ENCODE data around the gene MLLT3. TPM values are rescaled to one million over a fixed set of nuclear protein-coding genes. Genes with fewer than 3 reads are reported as not detected.
"Not testable (repeated sequence)": the region's sequence is repeated elsewhere in the genome, so short reads cannot be mapped to it uniquely, and the experiment has no call there.

Gene MLLT3
- total RNA-seq, 4 donors from 2014 or later, result 15.1 to 30.5 (median 18.4) TPM

- DNase-seq, result no peak
- no peaks in the 10 kb centered on the region for H3K9me3 ChIP-seq
- H3K4me3 ChIP-seq, result no peak overlapping the region
- H3K4me1 ChIP-seq, result no peaks in the 10 kb centered on the region
- H3K27me3 ChIP-seq, result no peaks in the 10 kb centered on the region
- no peaks in the 10 kb centered on the region for H3K36me3 ChIP-seq
- TF ChIP-seq POLR2A (IDR thresholded peaks at IDR 0.05) (no peak), CTCF (IDR thresholded peaks at IDR 0.05) (no peak)
- H3K27ac ChIP-seq, result no peak overlapping the region
These were observed 29.2 kb downstream of the MLLT3 start for GRCh38 chr9:20593105-20593504.

DNA sequence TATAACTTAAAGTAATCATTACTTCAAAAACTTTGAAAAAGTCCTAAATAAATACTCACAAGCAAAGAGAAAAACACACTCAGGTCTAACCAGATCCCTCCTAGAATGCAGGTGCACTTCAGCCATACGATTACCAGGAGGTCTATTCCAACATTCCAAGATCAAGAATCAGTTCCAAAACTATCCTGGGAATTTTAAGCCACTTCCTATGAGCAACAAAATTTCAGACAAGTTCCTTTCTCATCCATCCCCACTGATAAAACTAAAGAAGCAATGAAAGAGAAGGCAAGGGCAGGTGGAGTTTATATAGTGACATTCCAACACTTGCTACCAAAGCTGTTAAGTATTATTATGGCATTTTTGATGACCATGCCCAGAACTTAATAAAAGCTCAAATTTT lies 29.6 kb downstream of the MLLT3 start:
- TF ChIP-seq CTCF (IDR thresholded peaks at IDR 0.05) (no peak), POLR2A (IDR thresholded peaks at IDR 0.05) (no peak)
- Histone ChIP-seq H3K27me3 (no peaks in the 10 kb centered on the region), H3K36me3 (no peaks in the 10 kb centered on the region), H3K27ac (no peak overlapping the region), H3K9me3 (no peaks in the 10 kb centered on the region), H3K4me1 (no peaks in the 10 kb centered on the region), H3K4me3 (no peak overlapping the region)
- DNase-seq, result no peak

- no peak for DNase-seq
- H3K27ac ChIP-seq, result no peak overlapping the region
- no peaks in the 10 kb centered on the region for H3K36me3 ChIP-seq
These were observed 31.1 kb downstream of the MLLT3 start for GRCh38 chr9:20591223-20591622.

DNA sequence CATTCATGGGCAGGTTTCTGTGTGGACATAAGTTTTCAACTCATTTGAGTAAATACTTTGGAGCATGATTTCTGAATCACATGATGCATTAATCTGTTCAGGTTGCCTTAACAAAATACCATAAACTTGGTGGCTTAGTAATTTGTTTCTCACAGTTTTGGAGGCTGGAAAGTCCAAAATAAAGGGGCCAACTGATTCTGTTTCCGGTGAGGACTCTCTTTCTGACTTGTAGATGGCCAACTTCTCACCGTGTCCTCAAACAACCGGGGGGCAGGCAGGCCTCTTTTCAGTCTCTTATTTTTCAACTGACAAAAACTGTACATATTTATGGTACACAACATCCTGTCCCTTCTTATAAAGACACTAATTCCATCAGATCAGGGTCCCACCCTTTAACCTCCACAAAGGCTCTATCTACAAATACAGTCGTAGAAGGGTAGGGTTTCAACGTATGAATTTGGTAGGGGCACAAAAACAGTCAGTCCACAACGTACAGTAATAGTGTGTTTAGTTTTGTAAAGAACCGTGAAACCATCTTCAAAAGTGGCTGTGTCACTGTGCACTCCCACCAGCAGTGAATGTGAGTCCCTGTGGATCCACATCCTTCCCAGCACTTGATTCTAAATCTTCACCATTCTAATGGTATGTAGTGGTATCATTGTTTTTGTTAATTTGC lies 37.2 kb downstream of the MLLT3 start:
- Histone ChIP-seq H3K9me3 (no peaks in the 10 kb centered on the region), H3K27ac (no peak overlapping the region), H3K4me1 (no peaks in the 10 kb centered on the region), H3K4me3 (no peak overlapping the region), H3K27me3 (no peaks in the 10 kb centered on the region), H3K36me3 (no peaks in the 10 kb centered on the region)
- TF ChIP-seq POLR2A (IDR thresholded peaks at IDR 0.05), result no peak
- no peak for TF ChIP-seq CTCF (IDR thresholded peaks at IDR 0.05)
- no peak for DNase-seq

More at GRCh38 chr9:20591223-20591622, 31.1 kb downstream of the MLLT3 start:
- no peak for TF ChIP-seq CTCF (IDR thresholded peaks at IDR 0.05)
- no peak for TF ChIP-seq POLR2A (IDR thresholded peaks at IDR 0.05)
- Histone ChIP-seq H3K27me3 (no peaks in the 10 kb centered on the region), H3K4me1 (no peaks in the 10 kb centered on the region), H3K4me3 (no peak overlapping the region), H3K9me3 (no peaks in the 10 kb centered on the region)

- not testable (repeated sequence) for H3K36me3 ChIP-seq, H3K4me1 ChIP-seq, DNase-seq, H3K9me3 ChIP-seq, H3K4me3 ChIP-seq, H3K27ac ChIP-seq, H3K27me3 ChIP-seq
These were observed 39.2 kb downstream of the MLLT3 start for GRCh38 chr9:20583088-20583487.

GRCh38 chr9:20582150-20582549 lies 40.1 kb downstream of the MLLT3 start:
- no peaks in the 10 kb centered on the region for H3K9me3 ChIP-seq
- H3K4me1 ChIP-seq, result peaks cover 0 to 6% (median 0%) of the 10 kb centered on the region in 4 donors
- H3K36me3 ChIP-seq, result no peaks in the 10 kb centered on the region
- H3K4me3 ChIP-seq, result no peak overlapping the region
- H3K27me3 ChIP-seq, result no peaks in the 10 kb centered on the region
- H3K27ac ChIP-seq, result no peak overlapping the region
- no peak for TF ChIP-seq CTCF (IDR thresholded peaks at IDR 0.05)
- TF ChIP-seq POLR2A (IDR thresholded peaks at IDR 0.05), result no peak
- DNase-seq, result no peak

Measured in Peyer's patch (tissue), 4 donors.